ENCODE data around the gene SHF.

- TF ChIP-seq CTCF (IDR thresholded peaks at IDR 0.05; ENCODE audit: low read depth, low read length, poor library complexity, severe bottlenecking) (no peak), EZH2phosphoT487 (IDR thresholded peaks at IDR 0.05; ENCODE audit: borderline replicate concordance, low read length) (no peak)
Measured at GRCh38 chr15:45180201-45180600, 7.6 kb downstream of the SHF start.
